HepG2 (cell line): ENCODE measurements around the gene CAPZA2. TPM values are rescaled to one million over a fixed set of nuclear protein-coding genes. Genes with fewer than 3 reads are reported as not detected.

Source experiments
- ATF7 ChIP-seq, 2 experiments: fragments of 450-650 bp in 1 of 2; sonication (generic) in 1 of 2; formaldehyde crosslinking in 1 of 2; IDR thresholded peaks; 2 replicates each; pipeline versions ENCODE4 v1.4.0 to v1.6.1; 2016 to 2020; ENCODE audit warnings: antibody characterized with exemption in 1 of 2, mild to moderate bottlenecking in 1 of 2, missing genetic modification reagents in 1 of 2
- CREB1 ChIP-seq, 2 experiments: fragments of 450-650 bp in 1 of 2; IDR thresholded peaks; 2 replicates each; pipeline ENCODE4 v1.6.1; 2016 to 2017; ENCODE audit warnings: control low read depth in 1 of 2, mild to moderate bottlenecking in 1 of 2, missing compliant biosample characterization in 1 of 2, missing genetic modification characterization in 1 of 2
- HNRNPH1 ChIP-seq: fragments of 200-400 bp; formaldehyde crosslinking; optimal IDR thresholded peaks from 2 replicates; pipeline ENCODE3; 2017; ENCODE audit warnings: mild to moderate bottlenecking, low read depth, low read length
- KAT7 ChIP-seq: IDR thresholded peaks from 2 replicates; pipeline ENCODE4 v1.6.1; 2018; ENCODE audit warnings: borderline replicate concordance, missing compliant biosample characterization
- KLF16 ChIP-seq, 2 experiments: sonication (generic) in 1 of 2; formaldehyde crosslinking in 1 of 2; IDR thresholded peaks; 2 replicates each; pipeline versions ENCODE4 v1.6.1 to v1.8.0; 2016 to 2023; ENCODE audit warnings: missing genetic modification reagents in 2 of 2, missing compliant biosample characterization in 1 of 2
- KMT2A ChIP-seq: sonication (generic); formaldehyde crosslinking; IDR thresholded peaks from 2 replicates; pipeline ENCODE4 v1.4.0; 2020; ENCODE audit warnings: missing genetic modification reagents
- NFYC ChIP-seq: IDR thresholded peaks from 2 replicates; pipeline ENCODE4 v1.6.1; 2016; ENCODE audit warnings: missing genetic modification reagents, missing compliant biosample characterization
- PITX1 ChIP-seq: sonication (generic); formaldehyde crosslinking; IDR thresholded peaks from 2 replicates; pipeline ENCODE4 v1.5.1; 2020; ENCODE audit warnings: mild to moderate bottlenecking, missing genetic modification reagents
- PTBP1 ChIP-seq: fragments of 200-400 bp; formaldehyde crosslinking; IDR thresholded peaks from 2 replicates; pipeline ENCODE4 v1.6.1; 2018; ENCODE audit warnings: low read length, low read depth; ENCODE audit not compliant: poor library complexity, severe bottlenecking
- RARG ChIP-seq: sonication (generic); formaldehyde crosslinking; IDR thresholded peaks from 2 replicates; pipeline ENCODE4 v1.4.0; 2020; ENCODE audit warnings: low read depth, mild to moderate bottlenecking, missing genetic modification reagents
- RCOR2 ChIP-seq: IDR thresholded peaks from 2 replicates; pipeline ENCODE4 v1.6.1; 2016; ENCODE audit warnings: missing biosample characterization, missing genetic modification reagents
- REL ChIP-seq: sonication (generic); formaldehyde crosslinking; conservative IDR thresholded peaks from 2 replicates; pipeline ENCODE4 v1.8.0; 2022; ENCODE audit warnings: mild to moderate bottlenecking, missing genetic modification reagents, moderate library complexity
- TEAD2 ChIP-seq: sonication (generic); formaldehyde crosslinking; IDR thresholded peaks from 2 replicates; pipeline ENCODE4 v1.9.0; 2021; ENCODE audit warnings: missing genetic modification reagents
- TEAD3 ChIP-seq: optimal IDR thresholded peaks from 2 replicates; pipeline ENCODE3; 2016; ENCODE audit warnings: borderline replicate concordance
- TRAFD1 ChIP-seq: sonication (generic); formaldehyde crosslinking; IDR thresholded peaks from 2 replicates; pipeline ENCODE4 v1.5.1; 2020; ENCODE audit warnings: missing genetic modification reagents, mild to moderate bottlenecking, borderline replicate concordance
- ZBTB20 ChIP-seq: sonication (generic); formaldehyde crosslinking; IDR thresholded peaks from 2 replicates; pipeline ENCODE4 v1.8.1; 2023; ENCODE audit warnings: missing genetic modification reagents, low read depth, mild to moderate bottlenecking, borderline replicate concordance
- ZNF180 ChIP-seq: sonication (generic); formaldehyde crosslinking; IDR thresholded peaks from 2 replicates; pipeline ENCODE4 v1.4.0; 2020; ENCODE audit warnings: low read depth, missing genetic modification reagents, borderline replicate concordance
- ZNF280B ChIP-seq: sonication (generic); formaldehyde crosslinking; IDR thresholded peaks from 2 replicates; pipeline ENCODE4 v1.5.0; 2020; ENCODE audit warnings: missing genetic modification reagents, mild to moderate bottlenecking, borderline replicate concordance
- ZNF292 ChIP-seq: sonication (generic); formaldehyde crosslinking; IDR thresholded peaks from 2 replicates; pipeline ENCODE4 v1.8.1; 2022; ENCODE audit warnings: mild to moderate bottlenecking, low read depth, missing genetic modification reagents, borderline replicate concordance
- ZNF317 ChIP-seq: sonication (generic); formaldehyde crosslinking; IDR thresholded peaks from 2 replicates; pipeline ENCODE4 v1.5.0; 2020; ENCODE audit warnings: mild to moderate bottlenecking, missing genetic modification reagents
- ZNF382 ChIP-seq: sonication (generic); formaldehyde crosslinking; IDR thresholded peaks from 2 replicates; pipeline ENCODE4 v1.5.0; 2020; ENCODE audit warnings: missing genetic modification reagents, mild to moderate bottlenecking, borderline replicate concordance
- ZNF569 ChIP-seq: sonication (generic); formaldehyde crosslinking; IDR thresholded peaks from 2 replicates; pipeline ENCODE4 v1.5.0; 2020; ENCODE audit warnings: mild to moderate bottlenecking, missing genetic modification reagents, moderate library complexity, borderline replicate concordance
- ZNF790 ChIP-seq: sonication (generic); formaldehyde crosslinking; IDR thresholded peaks from 2 replicates; pipeline ENCODE4 v1.8.0; 2022; ENCODE audit warnings: missing genetic modification reagents, mild to moderate bottlenecking, borderline replicate concordance
- ZNF792 ChIP-seq: IDR thresholded peaks from 2 replicates; pipeline ENCODE4 v1.6.1; 2016
- polyA plus RNA-seq, 8 experiments: library from polyadenylated mRNA; depleted of rRNA in 3 of 8; stranded (reverse) in 7 of 8; unstranded in 1 of 8; fragments of >200 nt; fragmentation: Illumina TruSeq in 4 of 8; extraction: Trizol in 4 of 8; gene quantifications; 2 replicates each; pipeline versions ENCODE4 v1.2.1 to v1.2.3, GENCODE V29; 2011 to 2016; ENCODE audit warnings: low read depth in 4 of 8, missing spikeins in 1 of 8, mixed read lengths in 1 of 8; ENCODE audit not compliant: insufficient read depth in 1 of 8
- total RNA-seq, 5 experiments: library from RNA; depleted of rRNA; stranded (reverse); fragments of >200 nt; fragmentation: Illumina TruSeq; extraction: Trizol; gene quantifications; 2 replicates each; pipeline ENCODE4 v1.2.3, GENCODE V29; 2016; ENCODE audit warnings: low read depth in 1 of 5
- TF ChIP-seq, protein P1 (sequence below): sonication (generic); formaldehyde crosslinking; conservative IDR thresholded peaks from 2 replicates; pipeline ENCODE4 v1.5.0; 2020; ENCODE audit warnings: missing genetic modification reagents

The CAPZA2 gene
- total and polyA plus RNA-seq, 2 of the 13 experiments (the other 11 are each of a cell fraction or from before 2014, with no cell fraction given) = 38.4 to 199 TPM

DNA sequence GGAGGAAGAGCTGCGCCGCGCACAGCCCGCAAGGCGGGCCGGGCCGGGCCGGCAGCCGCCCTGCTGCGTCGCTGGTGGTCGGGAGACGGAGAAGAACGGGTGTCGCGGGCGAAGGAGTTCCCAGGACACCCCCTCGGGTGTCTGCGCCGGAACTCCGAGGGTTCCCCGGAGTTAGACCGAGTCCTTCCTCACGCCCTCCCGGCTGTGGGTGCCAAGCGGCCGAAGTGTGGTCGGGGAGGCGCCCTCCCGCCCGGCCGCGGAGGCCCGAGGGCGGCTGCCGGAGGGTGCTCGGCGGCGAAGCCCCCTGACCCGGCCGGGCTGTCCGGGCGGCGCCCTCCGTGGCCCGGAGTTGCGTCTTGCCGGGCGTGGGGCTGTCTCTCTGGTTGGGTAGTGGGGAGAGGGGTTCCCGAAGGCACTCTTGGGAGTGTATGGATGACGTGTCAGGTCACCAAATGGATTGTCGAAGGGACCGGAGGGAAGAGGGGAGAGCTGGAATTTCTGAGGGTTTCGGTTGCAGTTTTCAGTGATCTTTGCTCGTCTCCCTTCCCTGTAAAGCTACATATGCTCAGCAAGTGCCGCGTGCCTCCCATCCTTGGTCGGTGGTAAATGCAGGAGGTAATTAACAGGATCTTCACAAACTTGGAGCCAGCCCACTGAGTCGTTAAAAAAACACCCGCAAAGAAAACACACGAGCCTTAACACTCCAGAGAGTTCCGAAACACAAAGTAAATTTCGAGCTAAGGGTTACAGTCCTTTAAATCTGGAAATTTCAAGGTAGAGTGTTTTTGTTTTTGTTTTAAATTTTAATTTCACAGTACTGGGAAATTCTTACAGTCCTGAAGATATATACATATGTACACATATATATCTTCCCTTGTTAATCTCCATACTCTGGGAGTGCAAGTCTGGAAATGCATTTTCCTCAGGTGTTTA lies 91.8 kb downstream of the CAPZA2 start (continued):
- TF ChIP-seq TEAD3 (CRISPR knock-in tag) = peak; percentile 71
- peak in 1 of 2 experiments; percentile 27; a peak in 1 of 4 replicates for TF ChIP-seq KLF16 (CRISPR knock-in tag; IDR thresholded peaks at IDR 0.05)
- no peak for TF ChIP-seq HNRNPH1
- TF ChIP-seq ZNF569 (CRISPR knock-in tag) = no peak
- no peak; the same call in 1 of the 2 replicates for TF ChIP-seq KAT7 (CRISPR knock-in tag)
- TF ChIP-seq CREB1 (IDR thresholded peaks at IDR 0.05) = peak; percentile 81
- peak; percentile 93 for TF ChIP-seq CREB1 (CRISPR knock-in tag; IDR thresholded peaks at IDR 0.05)
- no peak for TF ChIP-seq REL
- TF ChIP-seq TRAFD1 = no peak
- no peak for TF ChIP-seq ZNF280B (CRISPR knock-in tag)
- TF ChIP-seq ATF7 (IDR thresholded peaks at IDR 0.05) = no peak
- TF ChIP-seq ATF7 (CRISPR knock-in tag; IDR thresholded peaks at IDR 0.05) = no peak
- no peak for TF ChIP-seq RCOR2 (CRISPR knock-in tag)
- TF ChIP-seq ZNF180 (CRISPR knock-in tag) = no peak
- no peak for TF ChIP-seq ZNF792
- TF ChIP-seq ZNF382 (CRISPR knock-in tag) = no peak
- no peak for TF ChIP-seq NFYC (CRISPR knock-in tag)
- TF ChIP-seq, protein P1, sequence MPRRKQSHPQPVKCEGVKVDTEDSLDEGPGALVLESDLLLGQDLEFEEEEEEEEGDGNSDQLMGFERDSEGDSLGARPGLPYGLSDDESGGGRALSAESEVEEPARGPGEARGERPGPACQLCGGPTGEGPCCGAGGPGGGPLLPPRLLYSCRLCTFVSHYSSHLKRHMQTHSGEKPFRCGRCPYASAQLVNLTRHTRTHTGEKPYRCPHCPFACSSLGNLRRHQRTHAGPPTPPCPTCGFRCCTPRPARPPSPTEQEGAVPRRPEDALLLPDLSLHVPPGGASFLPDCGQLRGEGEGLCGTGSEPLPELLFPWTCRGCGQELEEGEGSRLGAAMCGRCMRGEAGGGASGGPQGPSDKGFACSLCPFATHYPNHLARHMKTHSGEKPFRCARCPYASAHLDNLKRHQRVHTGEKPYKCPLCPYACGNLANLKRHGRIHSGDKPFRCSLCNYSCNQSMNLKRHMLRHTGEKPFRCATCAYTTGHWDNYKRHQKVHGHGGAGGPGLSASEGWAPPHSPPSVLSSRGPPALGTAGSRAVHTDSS (CRISPR knock-in tag) = no peak
- no peak for TF ChIP-seq ZBTB20
- TF ChIP-seq KMT2A = peak; percentile 93
- no peak for TF ChIP-seq PTBP1
- 0 out of 2 replicates have a peak, but pooled peaks have one; percentile 23 for TF ChIP-seq PITX1 (CRISPR knock-in tag)
- no peak for TF ChIP-seq ZNF317 (CRISPR knock-in tag)
- TF ChIP-seq ZNF790 (CRISPR knock-in tag) = no peak; the same call in 1 of the 2 replicates
- no peak for TF ChIP-seq TEAD2
- TF ChIP-seq RARG (CRISPR knock-in tag) = no peak
- no peak for TF ChIP-seq ZNF292 (CRISPR knock-in tag)
